ENCODE results near the gene PORCN. TPM values are rescaled to one million over a fixed set of nuclear protein-coding genes. Genes with fewer than 3 reads are reported as not detected.

The PORCN gene
- polyA plus RNA-seq, 1 donor (not counting 4 experiments of a cell fraction or from before 2014, with no cell fraction given): 52.2 TPM

GRCh38 chrX:48460031-48460430 is 48.8 kb upstream of the PORCN start:
- Histone ChIP-seq H3K27me3 (ENCODE audit: control insufficient read depth, extremely low read depth, insufficient read depth, low read length) (no peaks in the 10 kb centered on the region), H3K4me3 (ENCODE audit: control insufficient read depth in 2 of 3, extremely low read depth in 1 of 3, insufficient read depth in 2 of 3, low read depth in 1 of 3, low read length in 3 of 3) (no peak overlapping the region), H3K36me3 (ENCODE audit: control insufficient read depth in 2 of 2, extremely low read depth in 1 of 2, insufficient read depth in 2 of 2, low read length in 2 of 2) (peaks cover 14 to 28% of the 10 kb centered on the region in 2 experiments), H3K9me1 (ENCODE audit: control insufficient read depth, extremely low read depth, insufficient read depth, low read length) (no peaks in the 10 kb centered on the region), H3K9ac (ENCODE audit: control insufficient read depth, extremely low read depth, insufficient read depth, low read length) (no peak overlapping the region), H2AFZ (ENCODE audit: control insufficient read depth, low read length) (no peak overlapping the region), H4K20me1 (ENCODE audit: control insufficient read depth, extremely low read depth, insufficient read depth, low read length) (peaks cover 2% of the 10 kb centered on the region), H3K27ac (ENCODE audit: control insufficient read depth, insufficient read depth, low read length) (no peak overlapping the region), H3K79me2 (ENCODE audit: control insufficient read depth, insufficient read depth, low read length) (peaks cover 7% of the 10 kb centered on the region), H3K4me1 (ENCODE audit: control insufficient read depth, extremely low read depth, insufficient read depth, low read length) (peaks cover 18% of the 10 kb centered on the region), H3K4me2 (ENCODE audit: control insufficient read depth, extremely low read depth, insufficient read depth, low read depth, low read length) (no peak overlapping the region), H3K9me3 (ENCODE audit: control insufficient read depth, low read depth, low read length) (peaks cover 7% of the 10 kb centered on the region)
- no peak for FAIRE-seq
- no peak for DNase-seq (ENCODE audit: low read depth, low spot score)
- dilution Hi-C loops (cut with MboI; ENCODE audit: extremely low pct_ligation_motif_present, low sequenced_read_pairs): no loop called here
- no peak for TF ChIP-seq CTCF (optimal IDR thresholded peaks at IDR 0.05 in 1 of 3, IDR thresholded peaks at IDR 0.05 in 1 of 3, conservative IDR thresholded peaks at IDR 0.05 in 1 of 3; ENCODE audit: extremely low read depth in 1 of 3, insufficient read depth in 2 of 3, low read length in 3 of 3)
- TF ChIP-seq EZH2 (IDR thresholded peaks at IDR 0.05; ENCODE audit: low read length): no peak

GRCh38 chrX:48460606-48461005 is 48.2 kb upstream of the PORCN start:
- Histone ChIP-seq H3K4me2 (ENCODE audit: control insufficient read depth, extremely low read depth, insufficient read depth, low read depth, low read length) (no peak overlapping the region), H3K27ac (ENCODE audit: control insufficient read depth, insufficient read depth, low read length) (no peak overlapping the region), H3K9me1 (ENCODE audit: control insufficient read depth, extremely low read depth, insufficient read depth, low read length) (no peaks in the 10 kb centered on the region), H3K9me3 (ENCODE audit: control insufficient read depth, low read depth, low read length) (peaks cover 13% of the 10 kb centered on the region), H3K27me3 (ENCODE audit: control insufficient read depth, extremely low read depth, insufficient read depth, low read length) (no peaks in the 10 kb centered on the region), H4K20me1 (ENCODE audit: control insufficient read depth, extremely low read depth, insufficient read depth, low read length) (peaks cover 2% of the 10 kb centered on the region), H2AFZ (ENCODE audit: control insufficient read depth, low read length) (no peak overlapping the region), H3K36me3 (ENCODE audit: control insufficient read depth in 2 of 2, extremely low read depth in 1 of 2, insufficient read depth in 2 of 2, low read length in 2 of 2) (peaks cover 14 to 33% of the 10 kb centered on the region in 2 experiments), H3K9ac (ENCODE audit: control insufficient read depth, extremely low read depth, insufficient read depth, low read length) (no peak overlapping the region), H3K4me1 (ENCODE audit: control insufficient read depth, extremely low read depth, insufficient read depth, low read length) (peaks cover 23% of the 10 kb centered on the region), H3K4me3 (ENCODE audit: control insufficient read depth in 2 of 3, extremely low read depth in 1 of 3, insufficient read depth in 2 of 3, low read depth in 1 of 3, low read length in 3 of 3) (no peak overlapping the region), H3K79me2 (ENCODE audit: control insufficient read depth, insufficient read depth, low read length) (peaks cover 13% of the 10 kb centered on the region)
- dilution Hi-C loops (cut with MboI; ENCODE audit: extremely low pct_ligation_motif_present, low sequenced_read_pairs): no loop called here
- FAIRE-seq (no peak), DNase-seq (ENCODE audit: low read depth, low spot score) (no peak)
- TF ChIP-seq CTCF (optimal IDR thresholded peaks at IDR 0.05 in 1 of 3, IDR thresholded peaks at IDR 0.05 in 1 of 3, conservative IDR thresholded peaks at IDR 0.05 in 1 of 3; ENCODE audit: extremely low read depth in 1 of 3, insufficient read depth in 2 of 3, low read length in 3 of 3) (no peak), EZH2 (IDR thresholded peaks at IDR 0.05; ENCODE audit: low read length) (no peak)

Measured in keratinocyte (primary cell).